Vagina (tissue), 2 donors: ENCODE results near the gene TNRC18. TPM values are rescaled to one million over a fixed set of nuclear protein-coding genes. Genes with fewer than 3 reads are reported as not detected.

Experiments
- DNase-seq, 2 donors: peaks; one replicate each; pipeline ENCODE4 v3.0.0-alpha.2; 2017; ENCODE audit errors: extremely low spot score in 2 of 2
- H3K27ac ChIP-seq: fragments of 200-600 bp; sonication (generic); one replicate; pipeline ENCODE4 v1.5.1; 2019
- H3K27me3 ChIP-seq: fragments of 200-600 bp; sonication (generic); one replicate; pipeline ENCODE4 v1.5.1; 2019
- H3K36me3 ChIP-seq, 2 donors: fragments of 200-600 bp; sonication (generic); one replicate each; pipeline ENCODE4 v1.5.1; 2017 to 2019
- H3K4me1 ChIP-seq: fragments of 200-600 bp; sonication (generic); one replicate; pipeline ENCODE4 v1.5.1; 2019
- H3K4me3 ChIP-seq, 2 donors: fragments of 200-600 bp; sonication (generic); 1 replicate in 1 of 2; 2 replicates in 1 of 2; pipeline ENCODE4 v1.5.1; 2016 to 2019
- H3K9me3 ChIP-seq: fragments of 200-600 bp; sonication (generic); one replicate; pipeline ENCODE4 v1.5.1; 2019
- CTCF ChIP-seq, 3 experiments: fragments of 450-650 bp in 2 of 3; fragments of 200-600 bp in 1 of 3; sonication (generic) in 1 of 3; IDR thresholded peaks; one replicate each; pipeline ENCODE4 v1.5.1; 2017 to 2019; ENCODE audit warnings: antibody characterized with exemption in 3 of 3, mild to moderate bottlenecking in 2 of 3, moderate library complexity in 2 of 3
- POLR2A ChIP-seq, 2 donors: fragments of 450-650 bp; IDR thresholded peaks; one replicate each; pipeline ENCODE4 v1.6.1; 2017; ENCODE audit warnings: antibody characterized with exemption in 2 of 2, mild to moderate bottlenecking in 2 of 2, moderate library complexity in 2 of 2
- POLR2AphosphoS5 ChIP-seq, 2 donors: sonication (generic); formaldehyde crosslinking; IDR thresholded peaks; one replicate each; pipeline ENCODE4 v1.9.0; 2017; ENCODE audit warnings: antibody characterized with exemption in 2 of 2, mild to moderate bottlenecking in 2 of 2, low read depth in 1 of 2; ENCODE audit not compliant: insufficient read depth in 1 of 2
- intact Hi-C: fragments of 100-400 bp; cut with DNase I; formaldehyde crosslinking; loops from one replicate; pipeline ENCODE4 v1.15.1; 2023
- total RNA-seq: library from RNA; depleted of rRNA; stranded (reverse); fragments of >200 nt; gene quantifications from one replicate; pipeline ENCODE4 v1.2.3, GENCODE V29; 2016

Gene TNRC18
- total RNA-seq, 1 donor from 2014 or later, result 79.8 TPM

GRCh38 chr7:5383314-5384098 lies 40.1 kb downstream of the TNRC18 start:
- intact Hi-C loops, result no loop called here
- Histone ChIP-seq H3K9me3 (no peaks in the 10 kb centered on the region), H3K27ac (no peak overlapping the region), H3K36me3 (peaks cover 0 to 14% of the 10 kb centered on the region in 2 donors), H3K27me3 (no peaks in the 10 kb centered on the region), H3K4me3 (no peak overlapping the region), H3K4me1 (peaks cover 75% of the 10 kb centered on the region)
- DNase-seq, result no peak
- TF ChIP-seq POLR2AphosphoS5 (IDR thresholded peaks at IDR 0.05; ENCODE audit: insufficient read depth in 1 of 2, low read depth in 1 of 2), result no peak
- TF ChIP-seq POLR2A (IDR thresholded peaks at IDR 0.05), result no peak
- no peak for TF ChIP-seq CTCF (IDR thresholded peaks at IDR 0.05)

GRCh38 chr7:5382281-5382892 lies 41.2 kb downstream of the TNRC18 start:
- DNase-seq, result no peak
- no peaks in the 10 kb centered on the region for H3K9me3 ChIP-seq
- H3K36me3 ChIP-seq, result peaks cover 0 to 11% of the 10 kb centered on the region in 2 donors
- no peak overlapping the region for H3K27ac ChIP-seq
- H3K4me1 ChIP-seq, result peaks cover 85% of the 10 kb centered on the region
- peak overlapping the region in 1 of 2 donors; percentile 19 for H3K4me3 ChIP-seq
- H3K27me3 ChIP-seq, result no peaks in the 10 kb centered on the region
- intact Hi-C loops, result no loop called here
- TF ChIP-seq CTCF (IDR thresholded peaks at IDR 0.05) (no peak), POLR2A (IDR thresholded peaks at IDR 0.05) (no peak), POLR2AphosphoS5 (IDR thresholded peaks at IDR 0.05; ENCODE audit: insufficient read depth in 1 of 2, low read depth in 1 of 2) (no peak)

- Histone ChIP-seq H3K4me3 (no peak overlapping the region), H3K27me3 (no peaks in the 10 kb centered on the region), H3K9me3 (no peaks in the 10 kb centered on the region), H3K27ac (no peak overlapping the region), H3K36me3 (peaks cover 0 to 16% of the 10 kb centered on the region in 2 donors), H3K4me1 (peaks cover 88% of the 10 kb centered on the region)
- DNase-seq, result no peak
- no peak for TF ChIP-seq POLR2AphosphoS5 (IDR thresholded peaks at IDR 0.05; ENCODE audit: insufficient read depth in 1 of 2, low read depth in 1 of 2)
- TF ChIP-seq CTCF (IDR thresholded peaks at IDR 0.05), result no peak
- TF ChIP-seq POLR2A (IDR thresholded peaks at IDR 0.05), result no peak
- intact Hi-C loops, result no loop called here
Measured at GRCh38 chr7:5381071-5381772, 42.4 kb downstream of the TNRC18 start.

GRCh38 chr7:5380350-5381070 lies 43.1 kb downstream of the TNRC18 start:
- no peaks in the 10 kb centered on the region for H3K27me3 ChIP-seq
- DNase-seq, result no peak
- H3K4me1 ChIP-seq, result peaks cover 91% of the 10 kb centered on the region
- no peak overlapping the region for H3K4me3 ChIP-seq
- peaks cover 0 to 23% of the 10 kb centered on the region in 2 donors for H3K36me3 ChIP-seq
- H3K27ac ChIP-seq, result no peak overlapping the region
- intact Hi-C loops, result no loop called here
- H3K9me3 ChIP-seq, result no peaks in the 10 kb centered on the region
- TF ChIP-seq CTCF (IDR thresholded peaks at IDR 0.05), result no peak
- TF ChIP-seq POLR2A (IDR thresholded peaks at IDR 0.05), result no peak
- TF ChIP-seq POLR2AphosphoS5 (IDR thresholded peaks at IDR 0.05; ENCODE audit: insufficient read depth in 1 of 2, low read depth in 1 of 2), result no peak
